Stomach (tissue), 4 donors: ENCODE measurements around the gene TANC1.

ENCODE experiments used
- CTCF ChIP-seq, 7 experiments: fragments of 450-650 bp in 4 of 7; fragments of 200-600 bp in 3 of 7; sonication (generic) in 3 of 7; IDR thresholded peaks; one replicate each; pipeline ENCODE4 v1.5.1; 2016 to 2019; ENCODE audit warnings: antibody characterized with exemption in 7 of 7, control low read depth in 2 of 7, mild to moderate bottlenecking in 1 of 7
- POLR2A ChIP-seq, 4 donors: fragments of 450-650 bp; IDR thresholded peaks; one replicate each; pipeline ENCODE4 v1.6.1; 2016; ENCODE audit warnings: antibody characterized with exemption in 4 of 4, control low read depth in 2 of 4, mild to moderate bottlenecking in 1 of 4, moderate library complexity in 1 of 4

GRCh38 chr2:159179096-159179495 lies 210.7 kb downstream of the TANC1 start:
- TF ChIP-seq CTCF (IDR thresholded peaks at IDR 0.05), result no peak
- no peak for TF ChIP-seq POLR2A (IDR thresholded peaks at IDR 0.05)
